Mesendoderm (in vitro differentiated cells): Measurements from ENCODE around the gene ZNF616. TPM values are rescaled to one million over a fixed set of nuclear protein-coding genes. Genes with fewer than 3 reads are reported as not detected.

Experiments used
- small RNA-seq: library from polyadenylated mRNA; stranded (forward); fragments of <200 nt; extraction: miRNeasy Mini kit (QIAGEN cat#:217004); gene quantifications from one replicate; pipeline ENCODE3, GENCODE V24; 2013; ENCODE audit not compliant: insufficient read depth

ZNF616 gene

Small RNA genes within 50 kb of the gene (small RNA-seq; reads per million reads assigned to genes)
- gene RPL37P23, result not detected
